H9 (cell line): ENCODE results near the gene MYO1D. TPM values are rescaled to one million over a fixed set of nuclear protein-coding genes. Genes with fewer than 3 reads are reported as not detected.

ENCODE experiments used
- DNase-seq: peaks from one replicate; pipeline ENCODE4 v3.0.0-alpha.2; 2017
- H2AFZ ChIP-seq: one replicate; pipeline ENCODE4 v1.6.1; 2013; ENCODE audit warnings: mild to moderate bottlenecking, low read length, control low read depth, moderate library complexity
- H2AK5ac ChIP-seq: 2 replicates; pipeline ENCODE4 v1.6.1; 2013; ENCODE audit warnings: low read length, control low read depth, mixed read lengths; ENCODE audit not compliant: insufficient read length
- H2BK120ac ChIP-seq: one replicate; pipeline ENCODE4 v1.6.1; 2013; ENCODE audit warnings: low read depth, mild to moderate bottlenecking, low read length, control low read depth, inconsistent platforms; ENCODE audit not compliant: poor library complexity, severe bottlenecking
- H2BK12ac ChIP-seq: 2 replicates; pipeline ENCODE4 v1.6.1; 2013; ENCODE audit warnings: low read length, control low read depth, mixed read lengths, low read depth; ENCODE audit not compliant: insufficient read length
- H2BK15ac ChIP-seq: 2 replicates; pipeline ENCODE4 v1.6.1; 2013; ENCODE audit warnings: low read depth, low read length, control low read depth
- H2BK20ac ChIP-seq: one replicate; pipeline ENCODE4 v1.6.1; 2013; ENCODE audit warnings: low read depth, mild to moderate bottlenecking, low read length, control low read depth, inconsistent platforms; ENCODE audit not compliant: poor library complexity, severe bottlenecking
- H2BK5ac ChIP-seq: 2 replicates; pipeline ENCODE4 v1.6.1; 2013; ENCODE audit warnings: low read length, control low read depth, mixed read lengths; ENCODE audit not compliant: insufficient read length
- H3K14ac ChIP-seq: 2 replicates; pipeline ENCODE4 v1.6.1; 2013; ENCODE audit warnings: low read length, control low read depth; ENCODE audit not compliant: insufficient read depth
- H3K18ac ChIP-seq: 2 replicates; pipeline ENCODE4 v1.6.1; 2013; ENCODE audit warnings: low read depth, mild to moderate bottlenecking, mixed read lengths, low read length, control low read depth; ENCODE audit not compliant: insufficient read length
- H3K23ac ChIP-seq: 2 replicates; pipeline ENCODE4 v1.6.1; 2013; ENCODE audit warnings: low read length, control low read depth, mixed read lengths, low read depth; ENCODE audit not compliant: insufficient read length
- H3K23me2 ChIP-seq: 2 replicates; pipeline ENCODE4 v1.6.1; 2013; ENCODE audit warnings: low read depth, mild to moderate bottlenecking, mixed read lengths, low read length, control low read depth; ENCODE audit not compliant: insufficient read length, poor library complexity, severe bottlenecking
- H3K27ac ChIP-seq: 2 replicates; pipeline ENCODE4 v1.5.1; 2013; ENCODE audit warnings: low read length, control low read depth, mixed read lengths, low read depth; ENCODE audit not compliant: insufficient read length
- H3K27me3 ChIP-seq: 2 replicates; pipeline ENCODE4 v1.6.1; 2013; ENCODE audit warnings: low read length, control low read depth, inconsistent platforms; ENCODE audit not compliant: insufficient read depth
- H3K4ac ChIP-seq: 2 replicates; pipeline ENCODE4 v1.6.1; 2013; ENCODE audit warnings: low read depth, mild to moderate bottlenecking, control low read depth, inconsistent platforms, low read length, moderate library complexity
- H3K4me1 ChIP-seq: 2 replicates; pipeline ENCODE4 v1.6.1; 2013; ENCODE audit warnings: low read length, control low read depth, inconsistent platforms; ENCODE audit not compliant: insufficient read depth
- H3K4me2 ChIP-seq: 2 replicates; pipeline ENCODE4 v1.6.1; 2013; ENCODE audit warnings: low read length, control low read depth, mixed read lengths; ENCODE audit not compliant: insufficient read length, insufficient read depth
- H3K56ac ChIP-seq: 2 replicates; pipeline ENCODE4 v1.6.1; 2013; ENCODE audit warnings: low read depth, mild to moderate bottlenecking, mixed read lengths, low read length, control low read depth; ENCODE audit not compliant: insufficient read length
- H3K79me1 ChIP-seq: 2 replicates; pipeline ENCODE4 v1.6.1; 2013; ENCODE audit warnings: low read depth, mild to moderate bottlenecking, moderate library complexity, low read length, control low read depth, inconsistent platforms; ENCODE audit not compliant: insufficient read depth, poor library complexity, severe bottlenecking
- H3K79me2 ChIP-seq: 2 replicates; pipeline ENCODE4 v1.6.1; 2013; ENCODE audit warnings: low read length, control low read depth, inconsistent platforms; ENCODE audit not compliant: insufficient read depth
- H3K9ac ChIP-seq: 2 replicates; pipeline ENCODE4 v1.6.1; 2013; ENCODE audit warnings: low read length, control low read depth, mixed read lengths; ENCODE audit not compliant: insufficient read length; ENCODE audit errors: extremely low read depth
- H3K9me3 ChIP-seq: one replicate; pipeline ENCODE4 v1.6.1; 2013; ENCODE audit warnings: low read depth, low read length, inconsistent platforms; ENCODE audit not compliant: control insufficient read depth
- H3T11ph ChIP-seq: one replicate; pipeline ENCODE4 v1.6.1; 2013; ENCODE audit warnings: mild to moderate bottlenecking, low read length, control low read depth, inconsistent platforms
- H4K20me1 ChIP-seq: one replicate; pipeline ENCODE4 v1.6.1; 2013; ENCODE audit not compliant: control insufficient read depth, insufficient read length, insufficient read depth
- H4K5ac ChIP-seq: 2 replicates; pipeline ENCODE4 v1.6.1; 2013; ENCODE audit warnings: low read depth, mild to moderate bottlenecking, mixed read lengths, low read length, control low read depth; ENCODE audit not compliant: insufficient read length
- H4K8ac ChIP-seq: replicated peaks from 2 replicates; pipeline ENCODE4 v1.6.1; 2013; ENCODE audit warnings: low read length, control low read depth, mixed read lengths, low read depth; ENCODE audit not compliant: insufficient read length
- H4K91ac ChIP-seq: 2 replicates; pipeline ENCODE4 v1.6.1; 2013; ENCODE audit warnings: low read depth, mild to moderate bottlenecking, moderate library complexity, mixed read lengths, low read length, control low read depth; ENCODE audit not compliant: insufficient read length
- H3K27ac Mint-ChIP-seq, 3 experiments: 2 replicates in 2 of 3; 3 replicates in 1 of 3; pipeline ENCODE4 v1.8.0; 2020 to 2021; ENCODE audit warnings: mixed read lengths in 3 of 3, mild to moderate bottlenecking in 1 of 3, moderate library complexity in 1 of 3
- H3K27me3 Mint-ChIP-seq: 2 replicates; pipeline ENCODE4 v1.8.0; 2021; ENCODE audit warnings: low read depth, mild to moderate bottlenecking, moderate library complexity, mixed read lengths
- H3K36me3 Mint-ChIP-seq, 3 experiments: 2 replicates in 2 of 3; 3 replicates in 1 of 3; pipeline ENCODE4 v1.8.0; 2020 to 2021; ENCODE audit warnings: low read depth in 3 of 3, mixed read lengths in 3 of 3; ENCODE audit not compliant: insufficient read depth in 1 of 3
- H3K4me1 Mint-ChIP-seq, 2 experiments: 2 replicates each; pipeline ENCODE4 v1.8.0; 2020; ENCODE audit warnings: mixed read lengths in 2 of 2
- H3K4me3 Mint-ChIP-seq, 2 experiments: 2 replicates in 1 of 2; 3 replicates in 1 of 2; pipeline ENCODE4 v1.8.0; 2020 to 2021; ENCODE audit warnings: mild to moderate bottlenecking in 2 of 2, mixed read lengths in 2 of 2, moderate library complexity in 1 of 2
- H3K9me3 Mint-ChIP-seq, 2 experiments: 2 replicates in 1 of 2; 3 replicates in 1 of 2; pipeline ENCODE4 v1.8.0; 2020; ENCODE audit warnings: mild to moderate bottlenecking in 2 of 2, mixed read lengths in 2 of 2, moderate library complexity in 1 of 2
- CTCF ChIP-seq: fragments of 200-600 bp; sonication (generic); conservative IDR thresholded peaks from 3 replicates; pipeline ENCODE4 v1.8.0; 2021; ENCODE audit warnings: antibody characterized with exemption, mild to moderate bottlenecking
- WGBS: extraction: QIAGEN DNeasy Blood & Tissue Kit; methylation state at CpG from one replicate; pipeline ENCODE4 v1.1.7; 2013; ENCODE audit warnings: missing lambda C conversion rate, low lambda C conversion rate, mixed read lengths; ENCODE audit not compliant: insufficient read length; ENCODE audit errors: extremely low coverage; 5-methylcytosine and 5-hydroxymethylcytosine counted together
- total RNA-seq: library from RNA; stranded (reverse); gene quantifications from 2 replicates; pipeline ENCODE4 v1.2.1, GENCODE V29; 2021

Gene MYO1D
- total RNA-seq, 1 experiment from 2014 or later, result 19.0 TPM

DNA sequence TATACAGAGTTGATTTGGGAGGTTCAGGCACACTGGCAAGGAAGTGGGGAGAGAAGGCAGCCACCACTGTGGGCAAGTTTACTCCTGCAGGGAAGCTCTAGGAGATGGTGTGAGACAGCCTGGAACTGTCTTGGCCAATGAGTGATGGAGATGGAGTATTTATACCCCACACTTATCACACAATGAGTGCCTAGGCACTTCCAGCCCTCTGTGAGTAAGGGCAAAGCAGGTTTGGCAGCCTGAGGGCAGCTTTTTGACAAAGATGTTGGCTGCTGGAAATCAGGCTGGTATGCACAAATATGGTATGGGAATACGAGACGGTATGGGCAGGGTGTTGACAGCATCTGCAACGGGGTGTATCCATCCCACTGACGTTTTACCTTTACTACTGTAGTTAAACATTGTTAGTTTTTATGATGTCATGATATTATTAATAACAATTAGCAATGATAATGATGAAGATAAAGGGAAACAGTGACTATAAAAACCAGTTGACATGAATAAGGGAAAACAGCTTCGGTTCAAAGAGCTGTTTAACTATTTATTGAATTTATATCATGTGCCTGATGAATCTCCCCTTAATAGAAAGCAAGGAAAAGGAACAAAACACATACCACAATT lies 240.2 kb downstream of the MYO1D start:
- Histone ChIP-seq H3K56ac (no peak overlapping the region), H4K91ac (no peak overlapping the region), H3K27me3 (no peaks in the 10 kb centered on the region), H3T11ph (no peak overlapping the region), H3K9ac (no peak overlapping the region), H3K18ac (no peak overlapping the region), H4K20me1 (no peaks in the 10 kb centered on the region), H3K23ac (no peak overlapping the region), H2AK5ac (no peak overlapping the region), H4K8ac (no peak overlapping the region), H3K27ac (no peak overlapping the region), H2BK12ac (no peak overlapping the region), H3K4me1 (no peaks in the 10 kb centered on the region), H2BK15ac (no peak overlapping the region), H3K14ac (no peak overlapping the region), H2AFZ (no peak overlapping the region), H2BK20ac (no peak overlapping the region), H4K5ac (no peak overlapping the region), H3K4me2 (no peak overlapping the region), H2BK120ac (no peak overlapping the region), H3K9me3 (no peaks in the 10 kb centered on the region), H3K79me2 (no peaks in the 10 kb centered on the region), H3K4ac (no peak overlapping the region), H3K79me1 (no peaks in the 10 kb centered on the region), H3K23me2 (no peaks in the 10 kb centered on the region), H2BK5ac (no peak overlapping the region)
- no CpG with 5 or more reads among the region's 5 CpGs for WGBS
- Mint-ChIP-seq H3K9me3 (peaks cover 4 to 6% of the 10 kb centered on the region in 2 experiments; a peak in 4 of 5 replicates), H3K27ac (no peak overlapping the region), H3K4me1 (no peaks in the 10 kb centered on the region), H3K36me3 (no peaks in the 10 kb centered on the region; a peak in 1 of 7 replicates), H3K27me3 (no peaks in the 10 kb centered on the region), H3K4me3 (no peak overlapping the region)
- DNase-seq, result no peak
- no peak for TF ChIP-seq CTCF
